Testis (tissue), 2 donors: ENCODE results near the gene AGAP1.

Source experiments
- CTCF ChIP-seq, 3 experiments: fragments of 450-650 bp in 2 of 3; fragments of 200-600 bp in 1 of 3; sonication (generic) in 1 of 3; IDR thresholded peaks; one replicate each; pipeline ENCODE4 v1.5.1; 2016 to 2019; ENCODE audit warnings: antibody characterized with exemption in 3 of 3, mild to moderate bottlenecking in 2 of 3, moderate library complexity in 1 of 3
- POLR2A ChIP-seq: fragments of 450-650 bp; IDR thresholded peaks from one replicate; pipeline ENCODE4 v1.6.1; 2017; ENCODE audit warnings: antibody characterized with exemption, mild to moderate bottlenecking, moderate library complexity

GRCh38 chr2:235988271-235989015 lies 494.6 kb downstream of the AGAP1 start:
- TF ChIP-seq CTCF (IDR thresholded peaks at IDR 0.05) (no peak), POLR2A (no peak)
